Tibial artery (tissue), 4 donors: ENCODE results near the gene CCDC159.
A peak's percentile ranks its signal among the peaks of the same experiment; 100 is the strongest.

Experiments used
- DNase-seq, 2 donors: peaks; one replicate each; pipeline ENCODE4 v3.0.0-alpha.2; 2019
- H3K27ac ChIP-seq, 2 donors: fragments of 200-600 bp; sonication (generic) in 1 of 2; 1 replicate in 1 of 2; 2 replicates in 1 of 2; pipeline ENCODE4 v1.5.1; 2018 to 2019; ENCODE audit warnings: mild to moderate bottlenecking in 1 of 2
- H3K27me3 ChIP-seq, 2 donors: fragments of 200-600 bp; sonication (generic) in 1 of 2; one replicate each; pipeline versions ENCODE4 v1.5.1 to v1.6.0; 2016 to 2019
- H3K36me3 ChIP-seq, 3 donors: fragments of 200-600 bp; sonication (generic) in 2 of 3; one replicate each; pipeline ENCODE4 v1.5.1; 2016 to 2019; ENCODE audit warnings: mild to moderate bottlenecking in 2 of 3
- H3K4me1 ChIP-seq, 4 donors: fragments of 200-600 bp; sonication (generic) in 2 of 4; 1 replicate in 3 of 4; 2 replicates in 1 of 4; pipeline ENCODE4 v1.5.1; 2016 to 2019
- H3K4me3 ChIP-seq, 2 donors: fragments of 200-600 bp; sonication (generic) in 1 of 2; 1 replicate in 1 of 2; 2 replicates in 1 of 2; pipeline ENCODE4 v1.5.1; 2018 to 2019; ENCODE audit warnings: mild to moderate bottlenecking in 2 of 2
- H3K9me3 ChIP-seq, 3 donors: fragments of 200-600 bp; sonication (generic) in 1 of 3; one replicate each; pipeline ENCODE4 v1.5.1; 2016 to 2019
- intact Hi-C: fragments of 100-400 bp; cut with DNase I; formaldehyde crosslinking; loops from one replicate; pipeline ENCODE4 v1.15.0; 2023; ENCODE audit warnings: low total_unique reads
- TF ChIP-seq, protein P1 (sequence below), 2 experiments: fragments of 200-600 bp in 1 of 2; fragments of 450-650 bp in 1 of 2; IDR thresholded peaks; one replicate each; pipeline ENCODE4 v1.5.1; 2017 to 2019; ENCODE audit warnings: antibody characterized with exemption in 2 of 2, mild to moderate bottlenecking in 1 of 2, moderate library complexity in 1 of 2

The CCDC159 gene

DNA sequence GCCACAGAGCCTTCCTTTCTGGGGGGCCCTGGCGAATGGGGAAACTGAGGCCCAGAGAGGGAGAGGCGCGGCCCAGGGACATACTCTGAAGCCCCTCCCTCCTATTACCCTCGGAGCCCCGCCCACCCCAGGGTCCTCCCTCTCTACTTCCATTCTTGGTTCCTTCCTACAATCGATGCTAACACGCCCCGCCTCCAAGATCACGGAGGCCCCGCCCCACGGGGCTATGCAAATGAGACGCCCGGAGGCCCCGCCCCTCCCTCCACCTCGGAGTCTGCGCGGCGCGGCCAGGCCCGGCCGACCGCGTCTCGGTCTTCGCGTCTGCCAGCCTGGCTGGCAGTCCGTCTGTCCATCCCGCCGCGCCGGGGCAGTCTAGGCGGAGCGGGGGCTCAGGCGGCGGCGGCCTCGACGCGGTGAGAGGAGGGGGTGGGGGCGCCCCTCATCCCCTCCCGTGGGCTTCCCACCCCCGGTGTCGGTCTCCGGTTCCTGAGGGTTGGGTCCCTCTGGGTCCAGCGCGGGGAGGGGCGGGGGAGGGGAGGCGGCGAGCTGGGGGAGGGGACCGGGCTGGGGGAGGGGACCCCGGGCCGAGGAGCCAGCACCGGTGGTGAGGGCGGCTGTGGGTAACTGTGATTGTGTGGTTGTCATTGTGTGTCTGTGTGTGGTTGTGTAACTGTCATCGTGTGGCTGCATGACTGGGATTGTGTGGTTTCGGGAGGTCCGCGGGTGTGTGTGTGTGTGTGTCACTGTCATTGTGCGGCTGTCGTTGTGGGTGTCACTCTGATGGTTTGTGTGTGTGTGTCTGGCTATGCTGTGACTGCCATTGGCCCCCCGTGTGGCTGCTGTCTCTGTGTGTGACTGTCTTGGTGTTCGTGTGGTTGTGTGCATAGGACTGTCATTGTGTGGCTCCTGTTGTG is 9.1 kb downstream of the CCDC159 start, which contains the start of gene PLPPR2:
Gene PLPPR2, plus strand, starts transcription at position 273 of the 914 bp plus-strand sequence. CDS start 2,242 bp downstream, outside the sequence.
- Histone ChIP-seq H3K27me3 (no peaks in the 10 kb centered on the region), H3K36me3 (peaks cover 0 to 27% (median 7%) of the 10 kb centered on the region in 3 donors), H3K4me1 (peaks cover 0 to 23% (median 15%) of the 10 kb centered on the region in 4 donors), H3K9me3 (no peaks in the 10 kb centered on the region), H3K4me3 (peak within 1 kb of the TSS; percentile 73 to 79), H3K27ac (peak within 1 kb of the TSS; percentile 76 to 84)
- peak; percentile 97 to 98 for DNase-seq
- TF ChIP-seq, protein P1, sequence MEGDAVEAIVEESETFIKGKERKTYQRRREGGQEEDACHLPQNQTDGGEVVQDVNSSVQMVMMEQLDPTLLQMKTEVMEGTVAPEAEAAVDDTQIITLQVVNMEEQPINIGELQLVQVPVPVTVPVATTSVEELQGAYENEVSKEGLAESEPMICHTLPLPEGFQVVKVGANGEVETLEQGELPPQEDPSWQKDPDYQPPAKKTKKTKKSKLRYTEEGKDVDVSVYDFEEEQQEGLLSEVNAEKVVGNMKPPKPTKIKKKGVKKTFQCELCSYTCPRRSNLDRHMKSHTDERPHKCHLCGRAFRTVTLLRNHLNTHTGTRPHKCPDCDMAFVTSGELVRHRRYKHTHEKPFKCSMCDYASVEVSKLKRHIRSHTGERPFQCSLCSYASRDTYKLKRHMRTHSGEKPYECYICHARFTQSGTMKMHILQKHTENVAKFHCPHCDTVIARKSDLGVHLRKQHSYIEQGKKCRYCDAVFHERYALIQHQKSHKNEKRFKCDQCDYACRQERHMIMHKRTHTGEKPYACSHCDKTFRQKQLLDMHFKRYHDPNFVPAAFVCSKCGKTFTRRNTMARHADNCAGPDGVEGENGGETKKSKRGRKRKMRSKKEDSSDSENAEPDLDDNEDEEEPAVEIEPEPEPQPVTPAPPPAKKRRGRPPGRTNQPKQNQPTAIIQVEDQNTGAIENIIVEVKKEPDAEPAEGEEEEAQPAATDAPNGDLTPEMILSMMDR (IDR thresholded peaks at IDR 0.05) = no peak
- intact Hi-C loops = no loop called here

DNA sequence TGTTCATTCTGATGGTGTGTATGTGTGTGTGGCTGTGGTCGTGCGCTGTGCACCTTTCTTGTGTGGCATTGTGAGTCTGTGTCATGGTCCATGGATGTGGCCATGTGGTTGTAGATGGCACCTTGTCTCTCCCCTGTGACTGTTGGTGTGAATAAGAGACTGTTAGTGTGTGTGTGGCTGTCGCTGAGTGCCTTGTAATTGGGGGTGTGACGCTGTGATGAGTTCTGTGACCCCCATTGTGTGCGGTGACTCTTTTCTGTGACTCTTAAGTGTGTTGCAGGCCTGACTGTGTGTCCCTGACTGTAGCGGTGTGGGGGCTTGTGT is 9.7 kb downstream of the CCDC159 start:
- TF ChIP-seq, protein P1 (IDR thresholded peaks at IDR 0.05) = no peak
- H3K36me3 ChIP-seq = peaks cover 0 to 33% (median 13%) of the 10 kb centered on the region in 3 donors
- DNase-seq = no peak
- intact Hi-C loops = no loop called here
- H3K4me1 ChIP-seq = peaks cover 0 to 23% (median 15%) of the 10 kb centered on the region in 4 donors
- no peaks in the 10 kb centered on the region for H3K9me3 ChIP-seq
- H3K4me3 ChIP-seq = peak overlapping the region; percentile 73 to 79
- no peaks in the 10 kb centered on the region for H3K27me3 ChIP-seq
- peak overlapping the region; percentile 76 to 84 for H3K27ac ChIP-seq

DNA sequence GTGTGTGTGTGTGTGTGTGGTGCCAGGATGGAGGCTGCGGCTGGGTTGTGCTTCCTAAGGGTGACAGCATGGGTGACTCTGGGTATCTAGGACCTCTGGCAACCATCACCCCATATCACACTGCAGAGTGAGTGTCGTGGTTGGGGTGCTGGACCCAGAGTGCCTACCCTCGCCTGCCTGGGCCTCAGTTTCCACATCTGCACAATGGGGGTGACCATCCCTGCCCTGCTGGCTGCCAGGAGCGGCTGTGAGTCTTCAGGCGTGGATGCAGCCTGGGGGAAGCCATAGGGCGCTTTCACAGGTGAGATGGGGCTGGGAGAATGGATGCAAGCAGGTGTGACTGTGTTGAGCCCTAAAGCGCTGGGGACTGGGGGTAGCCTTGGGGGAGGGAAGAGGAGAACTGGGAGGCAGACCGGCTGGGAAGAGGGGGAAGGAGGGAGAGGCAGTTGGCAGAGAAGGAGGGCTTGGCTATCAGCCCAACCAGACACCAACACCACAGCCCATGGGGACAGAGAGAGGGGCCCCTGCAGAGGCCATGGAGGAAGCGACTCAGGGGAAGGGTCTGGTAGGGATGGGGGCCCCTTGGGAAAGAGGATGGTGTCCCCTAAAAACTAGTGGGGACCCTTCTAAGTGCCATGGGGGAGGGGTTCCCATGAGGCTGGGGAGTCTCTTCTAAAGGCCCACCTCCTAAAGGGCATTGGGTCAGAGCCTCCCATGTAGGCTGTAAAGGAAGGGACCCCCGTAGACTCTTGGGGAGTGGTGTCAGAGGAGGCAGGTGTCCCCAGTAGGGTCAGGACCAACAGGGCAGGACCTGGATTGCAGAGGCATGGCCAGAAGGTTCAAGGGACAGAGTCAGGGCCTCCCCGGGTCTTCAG is 10.6 kb downstream of the CCDC159 start:
- Histone ChIP-seq H3K9me3 (no peaks in the 10 kb centered on the region), H3K27ac (no peak overlapping the region), H3K27me3 (no peaks in the 10 kb centered on the region), H3K36me3 (peaks cover 0 to 42% (median 22%) of the 10 kb centered on the region in 3 donors), H3K4me3 (no peak overlapping the region), H3K4me1 (peaks cover 0 to 23% (median 15%) of the 10 kb centered on the region in 4 donors)
- intact Hi-C loops = no loop called here
- DNase-seq = no peak
- TF ChIP-seq, protein P1 (IDR thresholded peaks at IDR 0.05) = no peak

DNA sequence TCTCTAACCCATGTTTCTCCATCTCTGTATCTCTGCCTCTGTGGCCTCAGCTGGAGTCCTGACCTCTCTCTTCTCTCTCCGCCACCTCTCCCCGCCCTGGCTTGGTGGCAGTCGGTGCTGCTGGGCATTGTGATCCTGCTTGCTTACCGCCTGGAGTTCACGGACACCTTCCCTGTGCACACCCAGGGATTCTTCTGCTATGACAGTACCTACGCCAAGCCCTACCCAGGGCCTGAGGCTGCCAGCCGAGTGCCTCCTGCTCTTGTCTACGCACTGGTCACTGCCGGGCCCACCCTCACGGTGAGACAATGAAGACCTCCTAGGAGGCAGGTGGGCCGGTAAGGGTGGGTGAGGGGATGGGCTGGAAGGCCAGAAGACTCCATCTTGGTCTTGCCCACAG is 13.1 kb downstream of the CCDC159 start:
- Histone ChIP-seq H3K27ac (no peak overlapping the region), H3K4me3 (no peak overlapping the region), H3K27me3 (no peaks in the 10 kb centered on the region), H3K9me3 (no peaks in the 10 kb centered on the region), H3K36me3 (peaks cover 0 to 67% (median 32%) of the 10 kb centered on the region in 3 donors), H3K4me1 (peaks cover 0 to 23% (median 15%) of the 10 kb centered on the region in 4 donors)
- intact Hi-C loops = no loop called here
- DNase-seq = no peak
- TF ChIP-seq, protein P1 (IDR thresholded peaks at IDR 0.05) = no peak

DNA sequence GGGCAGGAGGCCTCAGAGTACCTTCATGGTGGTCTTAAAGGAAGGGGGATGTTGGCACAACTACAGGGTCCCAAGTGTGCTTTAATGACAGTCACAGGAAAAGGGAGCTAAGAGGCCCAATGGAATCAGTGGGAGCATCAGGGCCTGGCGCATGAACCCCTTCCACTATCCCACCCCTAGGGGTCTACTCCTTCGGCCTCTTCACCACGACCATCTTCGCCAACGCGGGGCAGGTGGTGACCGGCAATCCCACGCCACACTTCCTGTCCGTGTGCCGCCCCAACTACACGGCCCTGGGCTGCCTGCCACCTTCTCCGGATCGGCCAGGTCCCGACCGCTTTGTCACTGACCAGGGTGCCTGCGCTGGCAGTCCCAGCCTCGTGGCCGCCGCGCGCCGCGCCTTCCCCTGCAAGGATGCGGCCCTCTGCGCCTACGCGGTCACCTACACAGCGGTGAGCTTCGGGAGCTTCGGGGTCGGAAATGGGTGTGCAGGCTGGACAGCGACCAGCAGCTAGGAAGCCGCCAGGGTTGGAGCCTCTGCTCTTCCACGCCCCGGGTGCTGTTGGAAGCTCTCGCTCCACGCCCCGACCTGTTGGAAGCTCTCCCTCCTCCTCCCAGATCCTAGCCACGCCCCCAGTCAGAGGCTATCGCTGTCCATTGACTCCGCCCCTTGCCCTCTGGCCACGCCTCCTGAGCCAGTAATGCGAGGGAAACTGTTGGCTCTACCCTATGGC is 14.9 kb downstream of the CCDC159 start:
- no peaks in the 10 kb centered on the region for H3K27me3 ChIP-seq
- H3K27ac ChIP-seq = no peak overlapping the region
- H3K36me3 ChIP-seq = peaks cover 0 to 85% (median 43%) of the 10 kb centered on the region in 3 donors
- H3K4me3 ChIP-seq = no peak overlapping the region
- intact Hi-C loops = no loop called here
- no peaks in the 10 kb centered on the region for H3K9me3 ChIP-seq
- H3K4me1 ChIP-seq = peaks cover 0 to 7% (median 4%) of the 10 kb centered on the region in 4 donors
- DNase-seq = no peak
- TF ChIP-seq, protein P1 (IDR thresholded peaks at IDR 0.05) = no peak
